GM23248 (cell line): Measurements from ENCODE around the gene EI24. TPM values are rescaled to one million over a fixed set of nuclear protein-coding genes. Genes with fewer than 3 reads are reported as not detected.
A peak's percentile ranks its signal among the peaks of the same experiment; 100 is the strongest.

Experiments
- DNase-seq: peaks from one replicate; pipeline ENCODE4 v3.0.0-alpha.2; 2015
- H2AFZ ChIP-seq: fragments of 200-600 bp; sonication (generic); 2 replicates; pipeline ENCODE4 v1.6.1; 2016; ENCODE audit warnings: antibody characterized with exemption
- H3F3A ChIP-seq: fragments of 200-600 bp; sonication (generic); 2 replicates; pipeline ENCODE4 v1.6.1; 2016; ENCODE audit warnings: mild to moderate bottlenecking, antibody characterized with exemption, mixed run types; ENCODE audit not compliant: insufficient read depth
- H3K27ac ChIP-seq: fragments of 200-600 bp; sonication (generic); 2 replicates; pipeline ENCODE4 v1.5.1; 2016; ENCODE audit warnings: mild to moderate bottlenecking
- H3K27me3 ChIP-seq: fragments of 200-600 bp; sonication (generic); replicated peaks from 2 replicates; pipeline ENCODE4 v1.6.1; 2016; ENCODE audit warnings: mild to moderate bottlenecking; ENCODE audit not compliant: insufficient read depth
- H3K36me3 ChIP-seq: fragments of 200-600 bp; sonication (generic); 2 replicates; pipeline ENCODE4 v1.6.1; 2016; ENCODE audit warnings: low read depth, mild to moderate bottlenecking
- H3K4me1 ChIP-seq: fragments of 200-600 bp; sonication (generic); 2 replicates; pipeline ENCODE4 v1.6.1; 2016; ENCODE audit warnings: mild to moderate bottlenecking; ENCODE audit not compliant: insufficient read depth
- H3K4me2 ChIP-seq: fragments of 200-600 bp; sonication (generic); one replicate; pipeline ENCODE4 v1.6.1; 2016; ENCODE audit warnings: mild to moderate bottlenecking; ENCODE audit not compliant: unreplicated experiment
- H3K4me3 ChIP-seq: fragments of 200-600 bp; sonication (generic); 2 replicates; pipeline ENCODE4 v1.5.1; 2016; ENCODE audit warnings: mild to moderate bottlenecking
- H3K79me2 ChIP-seq: fragments of 200-600 bp; sonication (generic); 2 replicates; pipeline ENCODE4 v1.6.1; 2016; ENCODE audit warnings: mild to moderate bottlenecking; ENCODE audit not compliant: insufficient read depth
- H3K9ac ChIP-seq: fragments of 200-600 bp; sonication (generic); 2 replicates; pipeline ENCODE4 v1.6.1; 2016; ENCODE audit warnings: mild to moderate bottlenecking
- H3K9me2 ChIP-seq: fragments of 200-600 bp; sonication (generic); 2 replicates; pipeline ENCODE4 v1.6.1; 2016; ENCODE audit warnings: mixed run types, mild to moderate bottlenecking, moderate library complexity; ENCODE audit not compliant: insufficient read depth
- H3K9me3 ChIP-seq: fragments of 200-600 bp; sonication (generic); one replicate; pipeline ENCODE4 v1.6.1; 2017; ENCODE audit warnings: low read depth
- H4K20me1 ChIP-seq: fragments of 200-600 bp; sonication (generic); 2 replicates; pipeline ENCODE4 v1.6.0; 2016; ENCODE audit not compliant: insufficient read depth
- EZH2 ChIP-seq: fragments of 200-600 bp; sonication (generic); IDR thresholded peaks from 2 replicates; pipeline ENCODE4 v1.6.1; 2018; ENCODE audit warnings: antibody characterized with exemption, mild to moderate bottlenecking; ENCODE audit not compliant: insufficient read depth, poor library complexity, severe bottlenecking
- EZH2phosphoT487 ChIP-seq: fragments of 200-600 bp; sonication (generic); IDR thresholded peaks from 2 replicates; pipeline ENCODE4 v1.6.1; 2018; ENCODE audit warnings: antibody characterized with exemption, moderate library complexity, mild to moderate bottlenecking, low read depth; ENCODE audit not compliant: insufficient read depth
- WGBS, 2 experiments: methylation state at CpG; one replicate each; pipeline ENCODE4 v1.1.6; 2015 to 2017; ENCODE audit warnings: low lambda C conversion rate in 2 of 2, low coverage in 1 of 2; ENCODE audit errors: missing lambda C conversion rate in 2 of 2; 5-methylcytosine and 5-hydroxymethylcytosine counted together
- in situ Hi-C: fragments of 300-500 bp; cut with MboI; formaldehyde crosslinking; loops from 2 replicates; pipeline ENCODE4 v1.15.0; 2020
- polyA plus RNA-seq: library from polyadenylated mRNA; unstranded; fragments of >200 nt; fragmentation: Nextera tagmentation; extraction: Ambion mirVana; gene quantifications from 2 replicates; pipeline ENCODE4 v1.2.1, GENCODE V29; 2016
- total RNA-seq: library from RNA; depleted of rRNA; stranded (reverse); fragments of >200 nt; shearing (Covaris generic); gene quantifications from 2 replicates; pipeline ENCODE4 v1.2.3, GENCODE V29; 2014

EI24 gene
- total and polyA plus RNA-seq, 2 experiments from 2014 or later: 139 to 145 TPM

DNA sequence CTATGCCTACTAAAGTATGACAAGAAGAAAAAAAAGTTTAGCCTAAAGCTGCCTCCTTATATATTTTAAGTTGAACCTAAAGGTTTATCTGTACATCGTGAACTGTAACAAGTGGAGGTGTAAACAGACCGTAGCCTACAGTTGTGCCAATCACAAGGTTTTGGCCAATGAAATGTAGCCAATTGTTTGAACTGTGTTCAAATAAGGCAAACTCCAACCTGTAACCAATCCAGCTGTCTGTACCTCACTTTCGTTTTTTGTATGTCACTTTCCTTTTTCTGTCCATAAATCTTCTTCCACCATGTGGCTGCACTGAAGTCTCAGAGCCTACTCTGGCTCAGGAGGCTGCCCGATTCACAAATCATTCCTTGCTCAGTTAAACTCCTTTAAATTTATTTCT, 6.8 kb upstream of the EI24 start:
- 31 to 32% methylated on average over 4 of the region's 4 CpGs for WGBS, 2 experiments
- no peak for DNase-seq
- in situ Hi-C loops: no loop called here
- TF ChIP-seq EZH2: no peak
- no peak for TF ChIP-seq EZH2phosphoT487
- no peak overlapping the region for H3K4me3 ChIP-seq
- no peak overlapping the region for H2AFZ ChIP-seq
- H4K20me1 ChIP-seq: no peaks in the 10 kb centered on the region
- H3K4me1 ChIP-seq: no peaks in the 10 kb centered on the region
- no peaks in the 10 kb centered on the region for H3K79me2 ChIP-seq
- no peak overlapping the region for H3K9ac ChIP-seq
- no peaks in the 10 kb centered on the region for H3K36me3 ChIP-seq
- H3K27me3 ChIP-seq: 0 out of 2 replicates have a peak, but pooled peaks cover 3% of the 10 kb centered on the region
- no peaks in the 10 kb centered on the region for H3K9me2 ChIP-seq
- no peaks in the 10 kb centered on the region for H3F3A ChIP-seq
- H3K4me2 ChIP-seq: no peak overlapping the region
- no peaks in the 10 kb centered on the region for H3K9me3 ChIP-seq
- H3K27ac ChIP-seq: no peak overlapping the region

GRCh38 chr11:125564357-125564756, 4.9 kb upstream of the EI24 start:
- no peaks in the 10 kb centered on the region for H3K4me1 ChIP-seq
- TF ChIP-seq EZH2: no peak
- TF ChIP-seq EZH2phosphoT487: no peak
- H3K36me3 ChIP-seq: no peaks in the 10 kb centered on the region
- DNase-seq: no peak
- no peak overlapping the region for H2AFZ ChIP-seq
- no peak overlapping the region for H3K27ac ChIP-seq
- no peaks in the 10 kb centered on the region for H3F3A ChIP-seq
- H4K20me1 ChIP-seq: no peaks in the 10 kb centered on the region
- in situ Hi-C loops: no loop called here
- no peak overlapping the region for H3K9ac ChIP-seq
- H3K4me2 ChIP-seq: no peak overlapping the region
- H3K27me3 ChIP-seq: 0 out of 2 replicates have a peak, but pooled peaks cover 3% of the 10 kb centered on the region
- H3K9me2 ChIP-seq: no peaks in the 10 kb centered on the region
- H3K79me2 ChIP-seq: peaks cover under 1% of the 10 kb centered on the region; the same call in 1 of the 2 replicates
- 57 to 59% methylated on average over 3 of the region's 3 CpGs for WGBS, 2 experiments
- no peaks in the 10 kb centered on the region for H3K9me3 ChIP-seq
- no peak overlapping the region for H3K4me3 ChIP-seq

DNA sequence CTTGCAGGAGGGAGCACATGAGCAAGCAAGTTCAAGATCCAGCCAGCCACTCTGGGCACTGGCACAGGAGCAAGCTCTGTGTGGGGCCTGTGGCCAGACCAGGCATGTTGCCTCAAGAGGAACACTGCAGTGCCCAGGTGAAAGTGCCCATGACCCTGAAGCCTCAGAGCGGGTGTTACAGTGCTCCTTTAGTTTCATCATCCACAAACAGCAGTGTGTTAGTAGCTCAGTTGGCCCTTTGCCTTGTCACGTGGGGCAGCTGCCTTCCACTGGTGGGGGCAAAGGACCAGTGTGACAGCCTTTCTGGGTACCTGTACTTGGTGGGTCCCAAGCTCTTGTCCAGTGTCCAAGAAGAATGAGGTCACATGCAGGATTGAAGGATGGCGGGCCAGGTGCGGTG, 3.0 kb upstream of the EI24 start:
- TF ChIP-seq EZH2 (no peak), EZH2phosphoT487 (no peak)
- no peaks in the 10 kb centered on the region for H3K9me2 ChIP-seq
- H3K9ac ChIP-seq: no peak overlapping the region
- H4K20me1 ChIP-seq: no peaks in the 10 kb centered on the region
- peaks cover 19% of the 10 kb centered on the region for H3K79me2 ChIP-seq
- no peaks in the 10 kb centered on the region for H3F3A ChIP-seq
- no peaks in the 10 kb centered on the region for H3K36me3 ChIP-seq
- H3K27me3 ChIP-seq: 0 out of 2 replicates have a peak, but pooled peaks cover 3% of the 10 kb centered on the region
- H3K4me3 ChIP-seq: no peak overlapping the region
- H3K27ac ChIP-seq: no peak overlapping the region
- H3K4me1 ChIP-seq: peaks cover 11% of the 10 kb centered on the region; the same call in 1 of the 2 replicates
- no peaks in the 10 kb centered on the region for H3K9me3 ChIP-seq
- no peak overlapping the region for H2AFZ ChIP-seq
- DNase-seq: no peak
- WGBS, 2 experiments: 77 to 93% methylated on average over 4 of the region's 4 CpGs
- in situ Hi-C loops: no loop called here
- H3K4me2 ChIP-seq: no peak overlapping the region

GRCh38 chr11:125569915-125570621, 791 bp downstream of the EI24 start:
- H3K9me3 ChIP-seq: no peaks in the 10 kb centered on the region
- H3K9me2 ChIP-seq: no peaks in the 10 kb centered on the region
- H4K20me1 ChIP-seq: no peaks in the 10 kb centered on the region
- no peaks in the 10 kb centered on the region for H3K27me3 ChIP-seq
- H3F3A ChIP-seq: no peaks in the 10 kb centered on the region
- H3K4me3 ChIP-seq: peak overlapping the region; percentile 92
- H3K27ac ChIP-seq: peak overlapping the region; percentile 41
- peak overlapping the region; percentile 99 for H3K4me2 ChIP-seq
- in situ Hi-C loops: no loop called here
- peak; percentile 49 for DNase-seq
- peaks cover 18% of the 10 kb centered on the region; the same call in 1 of the 2 replicates for H3K4me1 ChIP-seq
- H3K36me3 ChIP-seq: peaks cover 22% of the 10 kb centered on the region
- H3K9ac ChIP-seq: peak overlapping the region; percentile 92
- H3K79me2 ChIP-seq: peaks cover 37% of the 10 kb centered on the region
- H2AFZ ChIP-seq: peak overlapping the region; percentile 94
- 1 to 5% methylated on average over 9 of the region's 9 CpGs for WGBS, 2 experiments
- TF ChIP-seq EZH2 (no peak), EZH2phosphoT487 (no peak)
